Activated CD4-positive, alpha-beta T cell treated with anti-CD3 and anti-CD28 coated beads for 24 hours (primary cell): ENCODE results near the gene TTLL5.

ENCODE experiments used
- DNase-seq, 2 donors: peaks; one replicate each; pipeline ENCODE4 v3.0.0-alpha.2; 2020; ENCODE audit warnings: low read depth in 2 of 2

The TTLL5 gene

DNA sequence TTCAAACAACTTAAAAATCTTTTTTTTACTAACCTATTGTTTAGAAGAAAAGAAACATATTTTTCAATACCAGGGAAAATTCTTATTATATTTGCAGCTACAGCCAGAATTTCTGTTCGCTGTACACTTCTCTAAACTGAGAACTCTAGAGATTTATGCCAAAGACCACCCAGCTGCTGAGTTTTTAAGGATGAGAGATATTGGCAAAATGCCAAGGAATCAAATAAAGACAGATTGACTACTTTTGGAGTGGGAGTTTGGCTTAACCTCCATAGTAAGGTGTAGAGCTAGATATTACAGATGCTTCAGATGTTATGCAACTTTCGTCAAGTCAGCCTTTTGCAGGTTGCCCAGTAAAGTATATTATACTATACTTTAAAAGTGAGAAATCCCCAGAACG lies 71.8 kb downstream of the TTLL5 start:
- no peak for DNase-seq

DNA sequence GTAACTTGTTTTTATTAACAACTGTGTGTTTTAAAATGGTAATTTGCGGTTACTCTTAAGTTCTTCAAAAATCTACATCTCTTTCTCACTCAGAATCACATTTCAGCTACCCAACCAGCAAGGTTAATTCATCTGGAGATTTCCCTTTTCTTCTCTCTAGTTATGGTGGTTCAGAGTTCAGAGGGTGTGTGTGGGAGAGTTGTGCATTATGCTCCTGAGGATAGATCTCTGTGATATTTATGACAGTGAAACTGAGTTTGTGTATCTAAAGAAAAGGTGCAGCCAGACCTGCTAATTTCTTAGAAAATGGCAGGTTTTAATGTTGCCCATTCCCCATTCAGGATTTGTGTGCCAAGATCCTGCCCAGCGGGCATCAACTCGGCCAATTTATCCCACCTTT lies 73.8 kb downstream of the TTLL5 start:
- DNase-seq, result no peak

DNA sequence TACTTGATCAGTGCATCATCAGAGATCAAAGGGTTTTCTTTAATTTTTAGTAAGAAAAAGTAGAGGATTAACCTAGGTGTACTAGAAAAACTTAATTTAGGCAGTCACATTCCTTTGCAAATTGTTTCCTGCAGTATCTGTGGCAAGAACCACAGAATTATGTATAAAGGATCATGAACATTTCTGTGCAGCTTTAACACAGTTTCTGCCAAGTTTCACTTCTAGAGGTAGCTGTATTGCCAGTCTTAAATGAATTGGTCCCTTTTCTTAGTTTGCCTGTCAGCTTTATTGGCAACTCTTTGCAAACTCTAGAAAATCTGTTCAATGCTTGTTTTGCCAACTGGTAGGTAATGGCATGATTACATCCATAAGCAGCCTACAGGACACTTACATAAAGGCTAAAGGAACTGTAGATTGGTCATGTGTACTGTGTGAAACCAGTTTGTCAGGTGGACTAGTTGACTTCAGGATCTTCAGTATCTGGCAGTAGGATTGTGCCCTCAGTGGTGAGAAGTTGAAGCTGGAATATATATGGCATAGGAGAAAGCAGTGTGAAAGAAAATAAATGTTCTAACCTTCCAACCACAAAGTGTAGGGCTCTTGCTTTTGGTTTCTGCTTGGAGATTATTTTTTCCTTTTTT lies 75.9 kb downstream of the TTLL5 start:
- DNase-seq, result no peak

DNA sequence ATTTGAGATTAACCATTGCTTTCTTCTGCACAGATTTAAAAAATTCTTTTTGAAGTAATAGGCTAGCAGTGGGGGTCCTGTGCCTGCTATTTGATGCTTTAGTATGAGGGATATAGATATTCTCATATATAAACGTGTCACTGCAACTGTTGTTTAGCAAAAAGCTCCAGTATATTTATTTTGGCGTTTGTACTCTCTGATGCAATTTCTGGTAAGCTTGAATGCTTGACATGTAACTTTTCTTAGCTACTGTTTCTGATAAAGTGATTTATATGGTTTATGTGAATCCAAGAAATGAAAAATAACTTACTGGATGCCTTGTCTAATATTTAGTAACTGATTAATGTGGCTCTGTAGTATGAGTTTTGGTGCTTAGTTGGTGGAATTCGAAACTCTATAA lies 77.1 kb downstream of the TTLL5 start:
- no peak for DNase-seq

DNA sequence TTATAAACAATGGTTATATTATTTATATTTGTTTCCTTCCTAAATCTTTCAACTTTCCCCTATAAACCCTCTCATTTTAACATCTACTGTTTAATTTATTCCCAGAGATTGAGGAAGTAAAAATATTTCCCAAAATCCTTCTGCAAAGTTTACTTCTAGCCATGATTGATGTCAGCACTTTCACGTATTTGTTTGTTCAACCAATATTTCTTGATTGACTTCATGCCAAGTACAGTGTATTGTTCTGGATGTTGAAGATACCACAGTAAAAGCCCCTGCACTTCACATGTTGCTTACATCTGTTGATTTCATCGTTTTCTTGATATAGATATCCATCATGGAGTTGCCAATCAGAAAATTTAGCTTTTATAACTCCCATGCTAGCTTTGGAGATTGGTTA lies 81.8 kb downstream of the TTLL5 start:
- DNase-seq, result no peak

DNA sequence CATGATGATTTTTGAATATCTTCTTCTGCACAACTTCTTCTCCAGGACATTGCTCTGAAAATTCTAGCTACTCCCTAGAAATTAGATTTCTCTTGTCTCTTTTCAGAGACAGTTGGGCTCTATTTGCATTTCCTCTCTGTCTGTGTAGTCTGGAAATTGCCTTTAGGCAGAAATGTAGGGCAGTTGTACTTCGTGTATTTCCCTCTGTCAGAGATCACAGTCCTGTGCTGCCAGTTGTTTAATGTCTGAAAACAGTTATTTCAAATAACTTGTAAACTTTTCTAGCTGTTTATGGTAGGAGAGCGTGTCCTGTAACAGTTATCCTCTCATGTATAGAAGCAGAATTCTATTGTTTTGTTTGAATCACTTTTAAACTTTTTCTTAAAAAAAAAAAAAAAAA lies 86.9 kb downstream of the TTLL5 start:
- no peak for DNase-seq

DNA sequence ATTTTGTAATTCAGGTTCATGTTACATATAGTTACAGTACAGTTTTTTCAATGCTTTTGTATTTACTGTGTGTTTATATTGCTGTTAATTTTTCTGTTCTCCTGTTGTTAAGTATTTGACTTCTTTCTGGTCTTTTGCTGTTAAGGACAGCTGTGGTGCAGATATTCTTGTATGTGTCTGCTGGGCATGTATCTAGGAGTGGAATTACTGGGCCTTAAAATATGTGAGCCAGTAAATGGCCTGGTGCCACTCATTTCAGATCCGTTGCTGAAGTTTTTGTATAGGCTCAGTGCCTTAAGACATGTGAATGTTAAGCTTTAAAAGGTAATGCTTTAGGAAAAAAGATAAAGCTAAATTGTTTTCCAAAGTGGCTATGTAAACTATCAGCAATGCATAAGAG lies 87.3 kb downstream of the TTLL5 start:
- no peak for DNase-seq

DNA sequence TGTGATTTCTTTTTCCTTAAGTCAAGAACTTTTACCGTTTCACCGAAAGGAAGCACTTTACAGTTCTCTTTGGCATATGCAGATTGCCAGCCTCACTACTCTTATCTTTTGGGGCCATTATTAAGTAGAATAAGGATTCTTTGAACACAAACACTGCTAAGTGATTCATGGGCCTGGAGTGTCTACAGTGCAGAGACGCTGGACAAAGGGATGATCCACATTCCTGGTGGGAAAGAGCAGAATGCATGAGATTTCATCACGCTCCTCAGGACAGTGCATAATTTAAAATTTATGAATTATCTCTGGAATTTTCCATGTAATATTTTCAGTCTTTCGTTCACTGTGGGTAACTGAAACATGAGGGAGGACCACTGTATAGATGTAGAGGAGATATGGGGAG lies 90.2 kb downstream of the TTLL5 start:
- DNase-seq, result no peak

DNA sequence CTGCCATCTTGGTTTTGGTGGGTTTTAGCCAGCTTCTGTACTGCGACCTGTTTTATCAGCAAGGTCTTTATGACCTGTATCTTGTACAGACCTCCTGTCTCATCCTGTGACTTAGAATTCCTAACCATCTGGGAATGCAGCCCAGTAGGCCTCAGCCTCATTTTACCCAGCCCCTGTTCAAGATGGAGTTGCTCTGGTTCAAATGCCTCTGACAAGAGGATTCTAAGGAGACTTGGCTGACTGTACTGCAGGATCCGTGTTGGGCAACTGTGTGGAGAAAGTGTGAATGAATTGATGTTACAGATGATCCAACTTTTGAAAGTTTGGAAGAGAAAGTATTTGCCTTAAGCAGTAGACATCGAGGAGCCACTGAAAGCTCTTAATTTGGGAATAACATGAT lies 91.0 kb downstream of the TTLL5 start:
- DNase-seq, result no peak

DNA sequence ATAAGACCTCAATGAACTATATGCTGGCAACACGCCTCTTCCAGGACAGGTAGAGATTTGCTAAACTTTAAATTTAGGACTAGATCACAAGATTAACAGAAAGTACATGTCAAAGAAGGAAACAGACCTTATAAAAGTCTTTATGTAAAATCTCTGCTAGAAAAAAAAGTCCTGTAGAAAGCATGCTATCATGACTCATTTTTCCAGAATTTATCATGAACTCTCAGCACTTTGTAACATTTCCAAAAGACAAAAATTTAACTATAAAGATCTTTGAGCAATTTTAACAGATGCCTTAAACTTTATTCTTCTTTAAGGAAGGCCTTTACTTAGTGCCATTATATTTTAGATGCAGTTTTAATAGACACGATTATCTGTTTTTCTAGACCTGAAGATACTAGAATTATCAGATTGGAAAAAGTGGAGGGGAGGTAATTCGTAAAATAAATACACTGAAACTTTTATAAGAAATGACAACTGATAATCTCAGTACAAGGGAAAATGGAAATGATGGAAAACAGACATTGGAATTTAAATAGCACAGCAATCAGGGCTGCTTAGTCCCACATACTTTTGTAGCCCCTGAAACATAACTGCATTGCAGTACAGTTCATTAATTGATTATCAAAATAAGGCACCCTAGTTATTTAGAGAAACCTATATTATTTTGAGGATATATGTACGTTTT lies 92.0 kb downstream of the TTLL5 start:
- no peak for DNase-seq

DNA sequence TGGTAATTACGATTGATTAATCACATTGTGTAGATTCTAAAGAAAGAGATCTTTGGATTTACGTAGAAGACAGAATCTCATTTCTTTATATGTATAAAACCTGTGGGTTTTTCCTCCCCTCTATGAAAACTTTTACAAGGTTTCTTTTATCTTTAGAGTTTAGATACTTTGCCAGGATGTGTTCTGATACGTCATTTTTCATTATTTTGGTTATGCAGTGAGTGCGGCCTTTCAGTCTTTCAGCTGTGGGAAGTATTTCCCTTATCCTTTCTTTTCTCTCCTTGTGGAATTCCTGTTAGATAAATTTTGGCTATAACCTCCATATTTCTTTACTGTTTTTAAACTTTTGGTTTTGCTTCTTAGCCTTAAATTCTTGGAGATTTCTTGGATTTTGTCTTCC lies 92.7 kb downstream of the TTLL5 start:
- no peak for DNase-seq

DNA sequence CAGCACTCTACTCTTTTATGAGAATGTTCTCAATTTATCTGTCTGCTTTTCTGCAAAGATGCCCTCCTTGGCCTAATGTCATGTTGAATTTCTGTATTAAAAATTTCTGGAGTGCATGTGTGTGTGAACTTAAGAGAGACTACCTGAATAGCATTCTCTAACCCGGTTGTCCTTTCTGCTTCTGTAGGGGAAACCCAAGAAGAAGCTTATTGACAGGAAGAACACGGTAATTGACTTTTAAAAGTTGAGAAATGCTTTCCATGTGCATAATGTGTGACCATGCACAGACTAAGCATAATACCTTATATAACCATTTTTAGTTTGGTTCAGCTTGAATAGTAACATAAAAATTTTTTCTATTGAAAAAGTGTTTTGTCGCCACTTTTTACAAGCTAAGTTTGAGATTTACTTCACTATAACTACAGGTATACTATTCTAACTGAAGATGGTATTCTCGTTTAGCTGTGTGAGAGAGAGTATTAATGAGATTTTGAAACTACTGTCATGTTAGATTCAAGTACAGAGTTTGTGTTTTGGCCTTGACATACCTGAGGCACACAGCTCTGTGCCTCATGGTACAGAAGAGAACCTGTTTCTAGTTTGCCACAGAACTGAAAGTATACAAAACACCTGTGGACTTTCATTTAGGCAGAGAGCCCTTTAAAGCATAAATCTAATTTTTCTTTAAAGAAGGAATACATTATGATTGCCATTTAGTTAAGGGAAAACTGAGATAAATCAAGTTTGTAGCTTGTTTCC lies 96.8 kb downstream of the TTLL5 start:
- no peak for DNase-seq

DNA sequence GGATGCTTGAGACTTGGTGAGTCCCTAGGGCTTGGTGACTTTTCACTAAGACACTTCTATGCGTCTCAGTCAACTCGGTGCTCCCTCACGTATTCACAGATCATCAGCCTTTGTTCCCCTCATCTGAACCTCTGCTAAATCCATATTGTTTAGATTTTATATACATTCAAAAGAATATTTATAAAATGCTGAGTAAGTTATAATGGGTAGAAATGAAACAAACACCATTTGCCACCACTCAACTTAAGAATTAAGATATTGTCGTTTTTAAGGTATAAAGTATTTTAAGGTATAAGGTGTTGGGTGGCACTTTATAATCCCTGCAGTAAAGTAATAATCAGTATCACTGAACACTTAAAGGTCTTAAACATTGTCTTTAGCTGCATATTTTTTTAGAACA lies 103.0 kb downstream of the TTLL5 start:
- DNase-seq, result no peak

DNA sequence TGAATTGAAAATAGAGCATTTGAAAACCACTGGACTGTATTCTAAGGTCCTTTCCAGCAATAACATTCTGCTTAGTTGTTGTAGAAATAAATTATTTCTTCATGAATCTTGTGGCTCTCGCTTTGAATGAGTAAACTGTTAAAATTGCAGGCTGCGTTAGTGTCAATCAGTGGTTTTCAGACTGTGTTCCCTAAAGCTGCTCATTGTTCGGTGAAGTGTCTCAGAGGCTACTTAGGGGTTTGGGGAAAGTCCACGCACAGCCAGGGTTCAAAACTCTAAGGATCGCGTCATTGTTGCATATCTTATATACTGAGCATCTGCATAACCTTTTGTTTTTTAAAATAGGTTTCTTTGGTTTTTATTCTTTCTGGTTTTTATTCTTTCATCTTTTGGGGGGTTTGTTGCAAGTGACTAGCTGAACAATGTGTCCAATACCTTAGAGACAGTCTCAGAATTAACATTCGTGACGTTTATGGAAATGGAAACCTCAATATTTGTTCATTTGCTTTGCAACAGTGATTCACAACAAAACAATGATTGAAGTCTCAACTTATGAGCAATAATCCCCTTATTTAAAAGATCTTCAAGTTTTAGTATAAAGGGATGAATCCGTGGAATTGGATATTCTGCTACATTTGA lies 108.1 kb downstream of the TTLL5 start:
- no peak for DNase-seq

DNA sequence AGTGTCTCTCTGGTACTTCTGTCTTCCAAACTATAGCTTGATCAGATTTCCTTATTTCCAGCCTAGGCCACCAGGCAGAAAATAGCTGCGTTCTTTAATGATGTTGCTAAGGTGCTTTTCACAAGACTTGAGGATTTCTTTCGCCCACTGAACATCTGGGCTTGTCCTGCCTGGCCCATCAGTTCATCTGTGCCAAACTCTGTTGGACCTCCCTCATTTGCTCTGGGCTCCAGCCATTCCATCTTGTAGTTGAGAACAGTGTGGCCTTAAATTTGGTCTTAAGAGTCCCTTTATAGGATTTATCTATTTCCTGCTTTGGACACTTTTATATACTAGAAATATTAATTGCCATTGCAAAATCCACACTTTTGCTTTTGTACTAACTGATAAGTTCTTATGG lies 109.6 kb downstream of the TTLL5 start:
- DNase-seq, result no peak

DNA sequence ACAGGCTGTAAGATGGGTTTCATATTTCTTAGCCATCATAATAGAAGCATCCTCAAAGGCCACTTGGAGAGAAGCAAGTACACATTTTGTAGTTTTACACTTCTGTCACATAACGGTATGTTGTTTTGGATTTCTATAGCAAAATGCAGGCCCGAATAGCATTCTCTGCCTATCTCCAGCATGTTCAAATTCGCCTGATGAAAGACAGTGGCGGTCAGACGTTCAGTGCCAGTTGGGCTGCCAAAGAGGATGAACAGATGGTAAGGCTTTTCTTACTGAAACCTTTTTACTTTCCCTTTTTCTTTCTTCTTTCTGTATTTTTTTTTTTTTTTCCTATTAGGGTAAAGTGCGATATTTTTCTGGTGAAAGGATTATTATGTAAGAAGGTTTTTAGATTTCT lies 110.5 kb downstream of the TTLL5 start:
- DNase-seq, result no peak

DNA sequence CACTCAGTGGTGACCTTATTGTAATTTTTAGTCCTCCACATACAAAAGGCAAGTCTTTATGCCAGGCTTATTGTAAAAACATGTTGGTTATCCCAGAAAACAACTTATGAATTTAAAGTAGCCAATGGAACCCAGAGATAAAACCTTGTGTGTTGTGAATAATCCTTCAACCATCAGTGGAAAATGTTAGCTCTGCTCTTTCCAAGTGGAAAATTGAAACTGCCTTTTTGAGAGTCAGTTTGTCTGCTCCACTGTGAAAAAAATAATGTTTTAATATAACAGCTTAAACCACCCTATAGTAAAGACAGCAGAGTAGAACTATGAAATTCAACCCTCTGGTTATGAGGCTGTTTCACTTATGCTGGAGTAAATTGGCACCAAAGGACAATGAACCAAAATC lies 112.0 kb downstream of the TTLL5 start:
- no peak for DNase-seq

DNA sequence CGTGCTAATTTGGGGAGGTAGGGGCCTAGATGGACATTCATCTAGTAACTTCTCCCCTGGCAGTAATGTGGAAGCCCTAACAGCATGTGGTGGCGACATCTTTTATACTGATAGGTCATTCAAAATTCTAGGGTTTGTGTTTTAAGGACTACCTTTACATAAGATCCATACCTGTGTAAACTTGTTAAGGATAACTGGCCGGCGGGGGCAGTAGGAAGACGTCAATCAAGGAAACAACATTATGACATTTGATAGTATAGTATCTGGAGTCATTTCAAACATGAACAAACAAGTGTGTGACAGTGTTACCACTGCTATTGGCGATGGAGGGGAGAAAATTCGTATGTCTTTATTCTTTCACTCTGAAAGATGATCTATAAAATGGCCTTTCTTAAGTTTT lies 120.0 kb downstream of the TTLL5 start:
- no peak for DNase-seq

DNA sequence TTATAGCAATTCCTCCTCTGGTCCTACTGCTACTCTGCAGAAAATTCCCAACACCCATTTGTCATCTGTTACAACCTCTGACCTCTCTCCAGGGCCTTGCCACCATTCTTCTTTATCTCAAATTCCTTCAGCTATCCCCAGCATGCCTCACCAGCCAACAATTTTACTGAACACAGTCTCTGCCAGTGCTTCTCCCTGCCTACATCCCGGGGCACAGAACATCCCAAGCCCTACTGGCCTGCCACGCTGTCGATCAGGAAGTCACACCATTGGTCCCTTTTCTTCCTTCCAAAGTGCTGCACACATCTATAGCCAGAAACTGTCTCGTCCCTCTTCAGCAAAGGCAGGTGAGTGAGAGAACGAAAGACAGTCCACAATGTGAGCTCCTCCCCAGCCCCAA lies 122.1 kb downstream of the TTLL5 start:
- no peak for DNase-seq

DNA sequence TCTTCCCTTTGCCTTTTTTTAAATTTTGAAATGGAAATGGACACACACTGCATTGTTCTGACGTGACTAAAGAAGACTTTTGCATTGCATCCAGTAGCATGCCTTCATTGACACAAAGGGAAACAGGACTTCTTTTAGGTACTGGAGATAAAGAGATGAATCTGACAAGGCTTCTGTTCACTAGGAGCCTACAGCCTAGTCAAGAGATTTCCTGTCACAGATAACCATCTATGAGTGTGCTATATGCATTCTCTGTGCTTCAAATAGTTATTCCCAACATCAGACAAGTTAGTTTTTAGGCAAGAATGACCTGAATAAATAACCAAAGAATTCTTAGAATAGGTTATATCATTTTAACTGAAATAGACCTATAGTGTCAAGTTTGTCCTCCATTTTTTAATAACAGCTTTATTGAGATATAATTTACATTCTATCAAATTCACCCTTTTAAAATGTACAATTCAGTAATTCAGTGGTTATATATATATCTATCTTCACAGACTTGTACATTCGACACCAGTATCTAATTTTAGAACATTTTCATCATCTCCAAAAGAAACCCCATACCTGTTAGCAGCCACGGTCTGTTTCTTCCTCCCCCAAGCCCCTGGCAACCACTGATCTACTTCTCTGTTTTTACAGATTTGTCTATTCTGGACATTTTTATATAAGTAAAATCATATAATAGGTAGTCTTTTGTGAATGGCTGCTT lies 122.7 kb downstream of the TTLL5 start:
- DNase-seq, result no peak

DNA sequence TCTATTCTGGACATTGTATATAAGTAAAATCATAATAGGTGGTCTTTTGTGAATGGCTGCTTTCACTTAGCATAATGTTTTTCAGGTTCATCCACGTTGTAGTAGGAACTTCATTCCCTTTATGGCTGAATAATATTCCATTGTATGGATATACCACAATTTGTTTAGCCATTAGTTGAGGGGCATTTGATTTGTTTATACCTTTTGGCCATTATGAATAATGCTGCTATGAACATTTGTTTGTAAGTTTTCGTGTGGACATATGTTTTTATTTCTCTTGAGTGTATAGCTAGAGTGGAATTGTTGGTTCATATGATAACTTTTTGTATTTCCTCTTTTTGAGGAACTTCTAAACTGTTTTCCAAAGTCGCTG lies 123.3 kb downstream of the TTLL5 start:
- DNase-seq, result no peak

DNA sequence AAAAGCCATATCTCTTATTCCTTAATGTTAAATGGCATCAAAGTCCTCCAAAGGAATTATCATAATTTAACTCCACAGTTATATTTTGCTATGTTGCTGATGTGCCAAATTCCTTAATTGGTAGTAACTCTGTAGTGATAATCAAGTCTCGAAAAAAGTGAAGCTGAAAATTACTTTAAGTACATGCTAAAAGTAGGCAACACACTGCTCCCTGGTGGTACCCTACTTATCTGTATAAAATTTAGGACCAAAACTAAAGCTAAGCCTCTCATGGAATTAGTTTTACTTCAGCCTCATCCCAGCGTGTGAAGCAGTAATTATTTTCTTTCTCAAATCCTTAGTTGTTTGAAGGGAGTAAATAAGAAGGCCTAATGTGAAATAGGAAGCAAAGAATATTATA lies 132.8 kb downstream of the TTLL5 start:
- DNase-seq, result no peak
